H1 (cell line): ENCODE results near the gene TTC27. TPM values are rescaled to one million over a fixed set of nuclear protein-coding genes. Genes with fewer than 3 reads are reported as not detected.

ENCODE experiments used
- CTCF ChIA-PET: fragments of 300-600 bp; sonication (Branson Sonifier 250); formaldehyde crosslinking; loops from one replicate; lab custom pipeline; 2021; ENCODE audit not compliant: partially characterized antibody; lab: Charles Lee
- POLR2A ChIA-PET: fragments of 300-600 bp; sonication (Branson Sonifier 250); formaldehyde crosslinking; loops from one replicate; lab custom pipeline; 2021; ENCODE audit warnings: inconsistent platforms; ENCODE audit not compliant: partially characterized antibody; lab: Charles Lee
- DNase-seq, 2 experiments: peaks; one replicate each; pipeline versions ENCODE4 v3.0.0 to v3.0.0-alpha.2; 2010 to 2022; ENCODE audit warnings: low spot score in 2 of 2, low read depth in 1 of 2, mixed read lengths in 1 of 2
- FAIRE-seq: peaks from 2 replicates; lab custom pipeline; 2011; peaks lifted over from hg19 to GRCh38; lab: Jason Lieb, UNC
- H2AFZ ChIP-seq: 2 replicates; pipeline ENCODE4 v1.8.1; 2012; ENCODE audit warnings: low read length, inconsistent platforms
- H2AK5ac ChIP-seq: 2 replicates; pipeline ENCODE4 v1.6.1; 2013; ENCODE audit warnings: low read depth, low read length
- H2BK120ac ChIP-seq: replicated peaks from 2 replicates; pipeline ENCODE3; 2013; ENCODE audit warnings: low read depth, low read length, inconsistent platforms
- H2BK12ac ChIP-seq: 2 replicates; pipeline ENCODE4 v1.6.1; 2013; ENCODE audit warnings: low read depth, low read length
- H2BK15ac ChIP-seq: 2 replicates; pipeline ENCODE4 v1.6.1; 2013; ENCODE audit warnings: low read length
- H2BK20ac ChIP-seq: 2 replicates; pipeline ENCODE4 v1.6.1; 2013; ENCODE audit warnings: low read length
- H2BK5ac ChIP-seq: 2 replicates; pipeline ENCODE4 v1.6.1; 2013; ENCODE audit warnings: low read depth, low read length
- H3K14ac ChIP-seq: 2 replicates; pipeline ENCODE4 v1.6.1; 2013; ENCODE audit warnings: inconsistent platforms; ENCODE audit not compliant: insufficient read length
- H3K18ac ChIP-seq: 2 replicates; pipeline ENCODE4 v1.6.1; 2013; ENCODE audit warnings: low read length; ENCODE audit errors: extremely low read depth
- H3K23ac ChIP-seq: 2 replicates; pipeline ENCODE4 v1.6.1; 2013; ENCODE audit warnings: inconsistent platforms; ENCODE audit not compliant: insufficient read length
- H3K23me2 ChIP-seq: 2 replicates; pipeline ENCODE4 v1.6.1; 2013; ENCODE audit warnings: low read depth, low read length
- H3K27ac ChIP-seq: 2 replicates; pipeline ENCODE4 v1.6.1; 2011; ENCODE audit warnings: low read depth, low read length, inconsistent platforms
- H3K27me3 ChIP-seq, 4 experiments: replicated peaks in 1 of 4; 1 replicate in 1 of 4; 2 replicates in 3 of 4; pipeline versions ENCODE4 v1.6.1 to v1.8.1; 2011 to 2013; ENCODE audit warnings: low read length in 3 of 4, mild to moderate bottlenecking in 3 of 4, inconsistent platforms in 2 of 4, mixed read lengths in 2 of 4, moderate library complexity in 1 of 4; ENCODE audit not compliant: control insufficient read depth in 3 of 4, insufficient read depth in 3 of 4; ENCODE audit errors: extremely low read depth in 1 of 4
- H3K36me3 ChIP-seq, 4 experiments: 2 replicates each; pipeline versions ENCODE4 v1.6.1 to v1.8.1; 2011 to 2013; ENCODE audit warnings: mild to moderate bottlenecking in 4 of 4, low read length in 3 of 4, moderate library complexity in 2 of 4, control low read depth in 1 of 4, inconsistent platforms in 1 of 4; ENCODE audit not compliant: insufficient read depth in 4 of 4, control insufficient read depth in 2 of 4
- H3K4ac ChIP-seq: replicated peaks from 2 replicates; pipeline ENCODE3; 2013; ENCODE audit warnings: low read length, low read depth, mixed read lengths, inconsistent platforms; ENCODE audit not compliant: insufficient read length
- H3K4me1 ChIP-seq, 4 experiments: replicated peaks in 1 of 4; 1 replicate in 1 of 4; 2 replicates in 3 of 4; pipeline versions ENCODE4 v1.6.1 to v1.8.1; 2011 to 2013; ENCODE audit warnings: low read length in 3 of 4, inconsistent platforms in 2 of 4, mixed read lengths in 1 of 4; ENCODE audit not compliant: insufficient read depth in 4 of 4, control insufficient read depth in 3 of 4
- H3K4me2 ChIP-seq, 2 experiments: 2 replicates each; pipeline versions ENCODE4 v1.6.1 to v1.8.1; 2011 to 2013; ENCODE audit warnings: low read depth in 2 of 2, low read length in 2 of 2, control low read depth in 1 of 2, inconsistent platforms in 1 of 2, mild to moderate bottlenecking in 1 of 2; ENCODE audit not compliant: insufficient read depth in 1 of 2
- H3K4me3 ChIP-seq, 4 experiments: fragments of 200-600, 300-600 bp in 1 of 4; sonication (generic), shearing (Covaris generic), sonication (Bioruptor Twin) in 1 of 4; 2 replicates each; pipeline versions ENCODE4 v1.5.1 to v1.8.1; 2011 to 2016; ENCODE audit warnings: low read length in 4 of 4, low read depth in 3 of 4, control low read depth in 2 of 4, inconsistent platforms in 2 of 4, mild to moderate bottlenecking in 2 of 4, mixed read lengths in 1 of 4, moderate library complexity in 1 of 4; ENCODE audit not compliant: insufficient read depth in 2 of 4; ENCODE audit errors: extremely low read depth in 1 of 4
- H3K56ac ChIP-seq: replicated peaks from 2 replicates; pipeline ENCODE3; 2013; ENCODE audit warnings: low read depth, mild to moderate bottlenecking, mixed read lengths, low read length, inconsistent platforms; ENCODE audit not compliant: insufficient read length
- H3K79me1 ChIP-seq: 2 replicates; pipeline ENCODE4 v1.6.1; 2013; ENCODE audit warnings: low read depth, low read length, control low read depth
- H3K79me2 ChIP-seq, 2 experiments: 2 replicates each; pipeline versions ENCODE4 v1.6.1 to v1.8.1; 2012 to 2013; ENCODE audit warnings: low read length in 2 of 2, mild to moderate bottlenecking in 2 of 2, inconsistent platforms in 1 of 2; ENCODE audit not compliant: insufficient read depth in 2 of 2, control insufficient read depth in 1 of 2
- H3K9ac ChIP-seq, 4 experiments: replicated peaks in 1 of 4; 1 replicate in 1 of 4; 2 replicates in 3 of 4; pipeline versions ENCODE4 v1.6.1 to v1.8.1; 2011 to 2013; ENCODE audit warnings: low read depth in 3 of 4, low read length in 3 of 4, control low read depth in 2 of 4, mild to moderate bottlenecking in 2 of 4, moderate library complexity in 2 of 4, inconsistent platforms in 1 of 4; ENCODE audit errors: extremely low read depth in 1 of 4
- H3K9me3 ChIP-seq, 2 experiments: 2 replicates each; pipeline versions ENCODE4 v1.6.1 to v1.8.1; 2012 to 2013; ENCODE audit warnings: mild to moderate bottlenecking in 2 of 2, moderate library complexity in 2 of 2, control low read depth in 1 of 2, inconsistent platforms in 1 of 2, low read depth in 1 of 2, low read length in 1 of 2, mixed read lengths in 1 of 2; ENCODE audit not compliant: insufficient read depth in 2 of 2
- H4K20me1 ChIP-seq, 2 experiments: replicated peaks in 1 of 2; 2 replicates each; pipeline versions ENCODE3 to v1.8.1; 2011 to 2013; ENCODE audit warnings: inconsistent platforms in 2 of 2, low read length in 2 of 2, mild to moderate bottlenecking in 1 of 2; ENCODE audit not compliant: insufficient read depth in 2 of 2, control insufficient read depth in 1 of 2
- H4K5ac ChIP-seq: 2 replicates; pipeline ENCODE4 v1.6.1; 2013; ENCODE audit warnings: low read length, low read depth, mixed read lengths, inconsistent platforms; ENCODE audit not compliant: insufficient read length
- H4K8ac ChIP-seq: 2 replicates; pipeline ENCODE4 v1.8.0; 2013; ENCODE audit warnings: mild to moderate bottlenecking, moderate library complexity, low read length, inconsistent platforms; ENCODE audit not compliant: insufficient read depth; ENCODE audit errors: extremely low read depth
- H4K91ac ChIP-seq: replicated peaks from 2 replicates; pipeline ENCODE3; 2013; ENCODE audit warnings: low read length, mixed read lengths, inconsistent platforms; ENCODE audit not compliant: insufficient read length
- EP300 ChIP-seq, 2 experiments: IDR thresholded peaks; 1 replicate in 1 of 2; 2 replicates in 1 of 2; pipeline ENCODE4 v1.6.1; 2011 to 2012; ENCODE audit warnings: low read depth in 2 of 2, low read length in 2 of 2, mild to moderate bottlenecking in 2 of 2, borderline replicate concordance in 1 of 2, inconsistent platforms in 1 of 2, moderate library complexity in 1 of 2
- SIRT6 ChIP-seq: IDR thresholded peaks from one replicate; pipeline ENCODE4 v1.7.1; 2012; ENCODE audit warnings: low read length, inconsistent platforms
- SP2 ChIP-seq: IDR thresholded peaks from 2 replicates; pipeline ENCODE4 v1.6.1; 2012; ENCODE audit warnings: mild to moderate bottlenecking, low read length, inconsistent platforms
- SRF ChIP-seq: IDR thresholded peaks from 2 replicates; pipeline ENCODE4 v1.6.1; 2011; ENCODE audit warnings: mild to moderate bottlenecking, low read depth, low read length, moderate library complexity
- TAF7 ChIP-seq: optimal IDR thresholded peaks from 2 replicates; pipeline ENCODE3; 2011; ENCODE audit warnings: low read depth, mild to moderate bottlenecking, inconsistent platforms, low read length, moderate library complexity, borderline replicate concordance
- WGBS, 2 experiments: shearing (Covaris generic) in 1 of 2; methylation state at CpG; one replicate each; pipeline versions ENCODE4 v1.1.6 to v1.1.7; 2013 to 2015; ENCODE audit warnings: low lambda C conversion rate in 2 of 2, mixed read lengths in 2 of 2, inconsistent platforms in 1 of 2, low coverage in 1 of 2, missing lambda C conversion rate in 1 of 2; ENCODE audit not compliant: insufficient replicate concordance in 2 of 2, insufficient coverage in 1 of 2, insufficient read length in 1 of 2; ENCODE audit errors: extremely low coverage in 1 of 2, missing lambda C conversion rate in 1 of 2; 5-methylcytosine and 5-hydroxymethylcytosine counted together
- polyA plus RNA-seq, 7 experiments: library from polyadenylated mRNA; depleted of rRNA in 3 of 7; stranded (reverse) in 5 of 7; unstranded in 2 of 7; fragments of >200 nt in 5 of 7; fragments of 200-250 nt in 2 of 7; gene quantifications; 1 replicate in 5 of 7; 2 replicates in 1 of 7; 4 replicates in 1 of 7; pipeline versions ENCODE4 v1.2.1 to v1.2.3, GENCODE V29; 2011 to 2013; ENCODE audit warnings: missing spikeins in 2 of 7, mixed read lengths in 2 of 7
- total RNA-seq: library from RNA; stranded (reverse); fragmentation: NEBNext Ultra II Directional; extraction: Animal tissue kit (Norgen Biotek cat#: 25700); gene quantifications from 2 replicates; pipeline ENCODE4 v1.2.1, GENCODE V29; 2021

Gene TTC27
- total and polyA plus RNA-seq, 2 of the 8 experiments (the other 6 are each of a cell fraction or from before 2014, with no cell fraction given) = 13.8 to 29.1 TPM

- Histone ChIP-seq H4K91ac (no peak overlapping the region), H3K79me1 (no peaks in the 10 kb centered on the region), H3K27me3 (no peaks in the 10 kb centered on the region), H3K14ac (no peak overlapping the region), H3K56ac (no peak overlapping the region), H3K4me3 (no peak overlapping the region), H3K4me2 (no peak overlapping the region), H4K20me1 (no peaks in the 10 kb centered on the region), H3K4me1 (no peaks in the 10 kb centered on the region), H3K9me3 (no peaks in the 10 kb centered on the region), H3K4ac (no peak overlapping the region), H3K27ac (no peak overlapping the region), H2AFZ (no peak overlapping the region), H3K23ac (no peak overlapping the region), H2BK12ac (no peak overlapping the region), H2BK15ac (no peak overlapping the region), H2BK120ac (no peak overlapping the region), H3K36me3 (no peaks in the 10 kb centered on the region), H2BK5ac (no peak overlapping the region), H3K18ac (no peak overlapping the region), H3K9ac (no peak overlapping the region), H4K8ac (no peak overlapping the region), H2BK20ac (no peak overlapping the region), H2AK5ac (no peak overlapping the region), H3K79me2 (no peaks in the 10 kb centered on the region), H4K5ac (no peak overlapping the region), H3K23me2 (no peaks in the 10 kb centered on the region)
- FAIRE-seq (no peak), DNase-seq (no peak)
- 95% methylated on average over 2 of the region's 2 CpGs; no CpG with 5 or more reads in 1 of the 2 experiments for WGBS, 2 experiments
- ChIA-PET CTCF (interaction anchor here (1.7 kb wide), 1 partner anchor 23 kb away, joined by 4 read pairs; no protein-coding TSS in a partner anchor), POLR2A (no interaction called here)
- no peak for TF ChIP-seq SIRT6
- TF ChIP-seq TAF7 = no peak
- no peak for TF ChIP-seq SRF
- no peak for TF ChIP-seq EP300 (IDR thresholded peaks at IDR 0.05; ENCODE audit: borderline replicate concordance in 1 of 2, low read depth in 2 of 2, low read length in 2 of 2)
- no peak for TF ChIP-seq SP2
Measured at GRCh38 chr2:32739664-32740063, 111.8 kb downstream of the TTC27 start.
